Left ventricle myocardium inferior (tissue), 1 donor: Measurements from ENCODE around the gene MYO19. TPM values are rescaled to one million over a fixed set of nuclear protein-coding genes. Genes with fewer than 3 reads are reported as not detected.
"Not testable (repeated sequence)": the region's sequence is repeated elsewhere in the genome, so short reads cannot be mapped to it uniquely, and the experiment has no call there.

Experiments
- DNase-seq: peaks from one replicate; pipeline ENCODE4 v3.0.0-alpha.2; 2020
- H3K27ac ChIP-seq: fragments of 200-600 bp; replicated peaks from 2 replicates; pipeline ENCODE4 v1.8.0; 2021
- H3K27me3 ChIP-seq: fragments of 200-600 bp; 2 replicates; pipeline ENCODE4 v1.8.0; 2021; ENCODE audit warnings: low read depth
- H3K36me3 ChIP-seq: fragments of 200-600 bp; 2 replicates; pipeline ENCODE4 v1.8.0; 2021
- H3K4me1 ChIP-seq: fragments of 200-600 bp; 2 replicates; pipeline ENCODE4 v1.8.0; 2021
- H3K4me3 ChIP-seq: fragments of 200-600 bp; 2 replicates; pipeline ENCODE4 v1.8.0; 2021; ENCODE audit warnings: mild to moderate bottlenecking, moderate library complexity
- H3K9me3 ChIP-seq: fragments of 200-600 bp; replicated peaks from 2 replicates; pipeline ENCODE4 v1.8.0; 2021
- CTCF ChIP-seq: fragments of 200-600 bp; IDR thresholded peaks from 2 replicates; pipeline ENCODE4 v1.8.0; 2021; ENCODE audit warnings: antibody characterized with exemption, mild to moderate bottlenecking, borderline replicate concordance
- intact Hi-C: fragments of 100-400 bp; cut with micrococcal nuclease; formaldehyde crosslinking; loops from one replicate; pipeline ENCODE4 v1.11.0; 2022
- total RNA-seq: library from RNA; stranded (reverse); fragmentation: NEBNext Ultra II Directional; extraction: Animal tissue kit (Norgen Biotek cat#: 25700); gene quantifications from one replicate; pipeline ENCODE4 v1.2.1, GENCODE V29; 2021
- donor health status: DM: no; HTN: yes; CAD: no; lungs with severe emphysema.

The MYO19 gene
- total RNA-seq, 1 donor from 2014 or later = 11.8 TPM

GRCh38 chr17:36460265-36460937 lies 74.3 kb downstream of the MYO19 start:
- DNase-seq = no peak
- Histone ChIP-seq H3K4me3 (no peak overlapping the region), H3K4me1 (no peaks in the 10 kb centered on the region), H3K27me3 (peaks cover 76% of the 10 kb centered on the region), H3K27ac (no peak overlapping the region), H3K36me3 (no peaks in the 10 kb centered on the region), H3K9me3 (no peaks in the 10 kb centered on the region)
- TF ChIP-seq CTCF = no peak
- intact Hi-C loops = no loop called here

GRCh38 chr17:36459601-36460000 lies 75.1 kb downstream of the MYO19 start:
- H3K27ac ChIP-seq = no peak overlapping the region
- no peaks in the 10 kb centered on the region for H3K4me1 ChIP-seq
- no peak overlapping the region for H3K4me3 ChIP-seq
- H3K27me3 ChIP-seq = peaks cover 68% of the 10 kb centered on the region
- H3K9me3 ChIP-seq = no peaks in the 10 kb centered on the region
- no peaks in the 10 kb centered on the region for H3K36me3 ChIP-seq
- intact Hi-C loops = no loop called here
- TF ChIP-seq CTCF = no peak
- DNase-seq = no peak

- no peaks in the 10 kb centered on the region for H3K4me1 ChIP-seq
- no peak for TF ChIP-seq CTCF
- intact Hi-C loops = no loop called here
- no peaks in the 10 kb centered on the region for H3K9me3 ChIP-seq
- no peaks in the 10 kb centered on the region for H3K36me3 ChIP-seq
- peaks cover 62% of the 10 kb centered on the region for H3K27me3 ChIP-seq
- no peak overlapping the region for H3K27ac ChIP-seq
- no peak for DNase-seq
- H3K4me3 ChIP-seq = no peak overlapping the region
Observed at GRCh38 chr17:36459045-36459444, 75.6 kb downstream of the MYO19 start.

GRCh38 chr17:36457701-36458100 lies 77.0 kb downstream of the MYO19 start:
- H3K27ac ChIP-seq, H3K4me1 ChIP-seq, DNase-seq, H3K4me3 ChIP-seq, H3K36me3 ChIP-seq, intact Hi-C loops, H3K9me3 ChIP-seq: not testable (repeated sequence)
- peaks cover 53% of the 10 kb centered on the region for H3K27me3 ChIP-seq

GRCh38 chr17:36452888-36453287 lies 81.8 kb downstream of the MYO19 start:
- intact Hi-C loops, H3K9me3 ChIP-seq, DNase-seq, H3K4me1 ChIP-seq, H3K27ac ChIP-seq, H3K36me3 ChIP-seq, H3K4me3 ChIP-seq: not testable (repeated sequence)
- H3K27me3 ChIP-seq = peaks cover 14% of the 10 kb centered on the region

GRCh38 chr17:36449997-36450396 lies 84.7 kb downstream of the MYO19 start:
- not testable (repeated sequence) for H3K27me3 ChIP-seq

More at GRCh38 chr17:36449997-36450396, 84.7 kb downstream of the MYO19 start:
- DNase-seq, intact Hi-C loops, H3K4me1 ChIP-seq, H3K36me3 ChIP-seq, H3K27ac ChIP-seq, H3K4me3 ChIP-seq, H3K9me3 ChIP-seq: not testable (repeated sequence)

Other genes with a start within 250 kb of the MYO19 start
- gene TBC1D3G, start 211.0 kb downstream of the MYO19 start, total RNA-seq = not detected
- gene TBC1D3H, start 146.4 kb downstream of the MYO19 start, total RNA-seq = not detected
- gene ZNHIT3, start 48.2 kb downstream of the MYO19 start, total RNA-seq = 22.9 TPM
- 3.3 TPM for gene PIGW, start 119 bp upstream of the MYO19 start, total RNA-seq
- 41.7 TPM for gene GGNBP2, start 10.1 kb upstream of the MYO19 start, total RNA-seq
- 13.1 TPM for gene DHRS11, start 57.0 kb upstream of the MYO19 start, total RNA-seq
- gene MRM1, start 66.7 kb upstream of the MYO19 start, total RNA-seq = 8.7 TPM